Caco-2 (cell line): ENCODE data around the gene TMEM63B. TPM values are rescaled to one million over a fixed set of nuclear protein-coding genes. Genes with fewer than 3 reads are reported as not detected.

Experiments
- Bru-seq: library from RNA; stranded (reverse); fragments of 400-500 nt; gene quantifications from one replicate; lab custom pipeline; 2021; lab: Mats Ljungman, UMichigan
- BruChase-seq, 2 experiments: library from RNA; stranded (reverse); fragments of 400-500 nt; gene quantifications; one replicate each; lab custom pipeline; 2021; lab: Mats Ljungman, UMichigan
- BruUV-seq: library from RNA; stranded (reverse); fragments of 400-500 nt; replicated peaks from 2 replicates; lab custom pipeline; 2021; lab: Mats Ljungman, UMichigan
- CTCF ChIA-PET: fragments of 300-600 bp; sonication (Branson Sonifier 250); formaldehyde crosslinking; loops from one replicate; lab custom pipeline; 2022; ENCODE audit warnings: antibody characterized with exemption; lab: Charles Lee
- POLR2A ChIA-PET: fragments of 300-600 bp; sonication (Branson Sonifier 250); formaldehyde crosslinking; loops from one replicate; lab custom pipeline; 2022; ENCODE audit warnings: antibody characterized with exemption; lab: Charles Lee
- DNase-seq, 2 experiments: peaks; one replicate each; pipeline versions ENCODE4 v3.0.0 to v3.0.0-alpha.2; 2020 to 2022
- H3K27me3 ChIP-seq: replicated peaks from 2 replicates; pipeline ENCODE4 v1.6.0; 2011; ENCODE audit warnings: low read length; ENCODE audit not compliant: control insufficient read depth, insufficient read depth
- H3K36me3 ChIP-seq: 2 replicates; pipeline ENCODE4 v1.5.1; 2011; ENCODE audit warnings: low read length; ENCODE audit not compliant: control insufficient read depth, insufficient read depth
- H3K4me1 ChIP-seq: fragments of 250-450 bp; sonication (Bioruptor Pico); 2 replicates; pipeline ENCODE4 v1.5.1; 2020; ENCODE audit warnings: mild to moderate bottlenecking
- H3K4me3 ChIP-seq: 2 replicates; pipeline ENCODE4 v1.5.1; 2011; ENCODE audit warnings: low read depth, mild to moderate bottlenecking, control low read depth, low read length
- H3K9me3 ChIP-seq: fragments of 250-450 bp; sonication (Bioruptor Pico); 2 replicates; pipeline ENCODE4 v1.5.1; 2020; ENCODE audit warnings: mild to moderate bottlenecking, moderate library complexity
- H3K27ac Mint-ChIP-seq: one replicate; pipeline ENCODE4 v1.8.0; 2022; ENCODE audit warnings: mixed read lengths; ENCODE audit not compliant: unreplicated experiment
- H3K27me3 Mint-ChIP-seq: one replicate; pipeline ENCODE4 v1.8.0; 2022; ENCODE audit warnings: mixed read lengths; ENCODE audit not compliant: insufficient read depth, unreplicated experiment
- H3K36me3 Mint-ChIP-seq: one replicate; pipeline ENCODE4 v1.8.0; 2022; ENCODE audit warnings: mild to moderate bottlenecking, mixed read lengths; ENCODE audit not compliant: insufficient read depth, unreplicated experiment
- H3K4me1 Mint-ChIP-seq: one replicate; pipeline ENCODE4 v1.8.0; 2022; ENCODE audit warnings: low read depth, mixed read lengths; ENCODE audit not compliant: unreplicated experiment
- H3K4me3 Mint-ChIP-seq: one replicate; pipeline ENCODE4 v1.8.0; 2022; ENCODE audit warnings: mild to moderate bottlenecking, moderate library complexity, mixed read lengths; ENCODE audit not compliant: unreplicated experiment
- H3K9me3 Mint-ChIP-seq: one replicate; pipeline ENCODE4 v1.8.0; 2022; ENCODE audit warnings: mixed read lengths; ENCODE audit not compliant: unreplicated experiment
- intact Hi-C: fragments of 100-400 bp; cut with micrococcal nuclease; formaldehyde crosslinking; loops from one replicate; pipeline ENCODE4 v1.10.0; 2022; ENCODE audit not compliant: unreplicated experiment
- long read RNA-seq: library from polyadenylated mRNA; stranded (forward); transcript quantifications from one replicate; pipeline ENCODE4 v2.0.0, GENCODE V29; 2022
- total RNA-seq: library from RNA; stranded (reverse); gene quantifications from 2 replicates; pipeline ENCODE4 v1.2.3, GENCODE V29; 2022
- TF ChIP-seq, protein P1 (sequence below), 2 experiments: fragments of 200-600 bp in 1 of 2; IDR thresholded peaks; 1 replicate in 1 of 2; 2 replicates in 1 of 2; pipeline versions ENCODE4 v1.5.1 to v1.8.0; 2011 to 2022; ENCODE audit warnings: antibody characterized with exemption in 1 of 2, control low read depth in 1 of 2, inconsistent platforms in 1 of 2, low read depth in 1 of 2, low read length in 1 of 2, mild to moderate bottlenecking in 1 of 2, moderate library complexity in 1 of 2; ENCODE audit not compliant: insufficient read depth in 1 of 2, severe bottlenecking in 1 of 2, unreplicated experiment in 1 of 2

TMEM63B gene
- 28.2 and 28.4 TPM in 2 replicates for total RNA-seq
- percentile 62 among the genes with signal in this experiment for Bru-seq, nascent RNA
- BruChase-seq, experiment 1, labeled RNA remaining after a 2-hour chase: percentile 69 among the genes with signal in this experiment
- percentile 68 among the genes with signal in this experiment for BruChase-seq, experiment 2, labeled RNA remaining after a 6-hour chase
- long read RNA-seq, partial matches to known transcripts: 5 of 10 reads
- long read RNA-seq, other reads (novel, unspliced or antisense): 5 of 10 reads

- BruUV-seq: no TSS peak
- Histone ChIP-seq H3K9me3 (no peaks in the 10 kb centered on the region), H3K4me3 (peak within 1 kb of the TSS; percentile 85), H3K4me1 (peaks cover 18% of the 10 kb centered on the region; the same call in 1 of the 2 replicates), H3K36me3 (no peaks in the 10 kb centered on the region; the same call in none of the 2 replicates), H3K27me3 (no peaks in the 10 kb centered on the region)
- Mint-ChIP-seq H3K4me1 (peaks cover 37% of the 10 kb centered on the region), H3K9me3 (no peaks in the 10 kb centered on the region), H3K27ac (peak within 1 kb of the TSS; percentile 80), H3K4me3 (peak within 1 kb of the TSS; percentile 94), H3K36me3 (peaks cover 33% of the 10 kb centered on the region), H3K27me3 (no peaks in the 10 kb centered on the region)
- CTCF ChIA-PET: interaction anchor here (0.6 to 1.1 kb wide), 6 partner anchors 10 to 110 kb away, joined by 3 to 12 read pairs (median 6); no protein-coding TSS in a partner anchor
- DNase-seq: peak; percentile 82 to 92
- POLR2A ChIA-PET: interaction anchor here (0.6 to 1.0 kb wide), 7 partner anchors 16 to 322 kb away, joined by 3 to 11 read pairs (median 3); partner anchors contain the start of gene HSP90AB1
- intact Hi-C loops: loop anchor here (1.0 kb wide), 1 partner anchor 29 kb away; no protein-coding TSS in a partner anchor
- TF ChIP-seq, protein P1, sequence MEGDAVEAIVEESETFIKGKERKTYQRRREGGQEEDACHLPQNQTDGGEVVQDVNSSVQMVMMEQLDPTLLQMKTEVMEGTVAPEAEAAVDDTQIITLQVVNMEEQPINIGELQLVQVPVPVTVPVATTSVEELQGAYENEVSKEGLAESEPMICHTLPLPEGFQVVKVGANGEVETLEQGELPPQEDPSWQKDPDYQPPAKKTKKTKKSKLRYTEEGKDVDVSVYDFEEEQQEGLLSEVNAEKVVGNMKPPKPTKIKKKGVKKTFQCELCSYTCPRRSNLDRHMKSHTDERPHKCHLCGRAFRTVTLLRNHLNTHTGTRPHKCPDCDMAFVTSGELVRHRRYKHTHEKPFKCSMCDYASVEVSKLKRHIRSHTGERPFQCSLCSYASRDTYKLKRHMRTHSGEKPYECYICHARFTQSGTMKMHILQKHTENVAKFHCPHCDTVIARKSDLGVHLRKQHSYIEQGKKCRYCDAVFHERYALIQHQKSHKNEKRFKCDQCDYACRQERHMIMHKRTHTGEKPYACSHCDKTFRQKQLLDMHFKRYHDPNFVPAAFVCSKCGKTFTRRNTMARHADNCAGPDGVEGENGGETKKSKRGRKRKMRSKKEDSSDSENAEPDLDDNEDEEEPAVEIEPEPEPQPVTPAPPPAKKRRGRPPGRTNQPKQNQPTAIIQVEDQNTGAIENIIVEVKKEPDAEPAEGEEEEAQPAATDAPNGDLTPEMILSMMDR (IDR thresholded peaks at IDR 0.05; ENCODE audit: insufficient read depth in 1 of 2, low read depth in 1 of 2, low read length in 1 of 2, severe bottlenecking in 1 of 2, unreplicated experiment in 1 of 2): no peak
Measured at GRCh38 chr6:44127186-44128019, at the start of gene TMEM63B, which contains the start of gene MRPL14. TSS of gene TMEM63B (plus strand) at chr6:44127554. CDS start at chr6:44134585, 7,031 bp downstream. TSS of gene MRPL14 (minus strand) at chr6:44127452. CDS start at chr6:44116611, 10,841 bp downstream.

GRCh38 chr6:44078219-44078826 is 49.0 kb upstream of the TMEM63B start:
- CTCF ChIA-PET: interaction anchor here (0.6 to 1.6 kb wide), 40 partner anchors 11 to 621 kb away, joined by 3 to 18 read pairs (median 3); partner anchors contain the start of genes GTPBP2, MRPS18A and VEGFA
- BruUV-seq: no TSS peak
- no peak overlapping the region for H3K27ac Mint-ChIP-seq
- no peak for DNase-seq
- H3K4me3 ChIP-seq: no peak overlapping the region
- H3K9me3 Mint-ChIP-seq: no peaks in the 10 kb centered on the region
- H3K4me1 Mint-ChIP-seq: peaks cover 7% of the 10 kb centered on the region
- no peak overlapping the region for H3K4me3 Mint-ChIP-seq
- TF ChIP-seq, protein P1 (IDR thresholded peaks at IDR 0.05; ENCODE audit: insufficient read depth in 1 of 2, low read depth in 1 of 2, low read length in 1 of 2, severe bottlenecking in 1 of 2, unreplicated experiment in 1 of 2): no peak
- peaks cover 9% of the 10 kb centered on the region for H3K4me1 ChIP-seq
- no peaks in the 10 kb centered on the region for H3K27me3 Mint-ChIP-seq
- no peaks in the 10 kb centered on the region for H3K27me3 ChIP-seq
- no peaks in the 10 kb centered on the region for H3K36me3 Mint-ChIP-seq
- intact Hi-C loops: no loop called here
- no peaks in the 10 kb centered on the region for H3K9me3 ChIP-seq
- no peaks in the 10 kb centered on the region for H3K36me3 ChIP-seq
- POLR2A ChIA-PET: interaction anchor here (1.0 to 1.1 kb wide), 3 partner anchors 151 to 449 kb away, joined by 3 to 6 read pairs (median 3); partner anchors contain the start of gene VEGFA
